Fibroblast of skin of right biceps (primary cell): Measurements from ENCODE around the gene CDH3.
A peak's percentile ranks its signal among the peaks of the same experiment; 100 is the strongest.

ENCODE experiments used
- DNase-seq: peaks from one replicate; pipeline ENCODE4 v3.0.0-alpha.2; 2013

The CDH3 gene

DNA sequence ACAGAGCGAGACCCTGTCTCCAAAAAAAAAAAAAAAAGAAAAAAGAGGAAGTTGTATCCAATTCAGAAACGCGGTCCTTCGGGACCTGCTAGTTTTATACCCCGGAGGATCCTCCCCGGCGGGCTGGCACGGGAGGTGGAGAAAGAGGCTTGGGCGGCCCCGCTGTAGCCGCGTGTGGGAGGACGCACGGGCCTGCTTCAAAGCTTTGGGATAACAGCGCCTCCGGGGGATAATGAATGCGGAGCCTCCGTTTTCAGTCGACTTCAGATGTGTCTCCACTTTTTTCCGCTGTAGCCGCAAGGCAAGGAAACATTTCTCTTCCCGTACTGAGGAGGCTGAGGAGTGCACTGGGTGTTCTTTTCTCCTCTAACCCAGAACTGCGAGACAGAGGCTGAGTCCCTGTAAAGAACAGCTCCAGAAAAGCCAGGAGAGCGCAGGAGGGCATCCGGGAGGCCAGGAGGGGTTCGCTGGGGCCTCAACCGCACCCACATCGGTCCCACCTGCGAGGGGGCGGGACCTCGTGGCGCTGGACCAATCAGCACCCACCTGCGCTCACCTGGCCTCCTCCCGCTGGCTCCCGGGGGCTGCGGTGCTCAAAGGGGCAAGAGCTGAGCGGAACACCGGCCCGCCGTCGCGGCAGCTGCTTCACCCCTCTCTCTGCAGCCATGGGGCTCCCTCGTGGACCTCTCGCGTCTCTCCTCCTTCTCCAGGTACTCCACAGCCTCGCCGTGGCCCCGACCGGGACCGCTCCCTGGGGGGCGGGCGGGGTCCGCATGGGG lies at the start of gene CDH3:
TSS of gene CDH3 (plus strand) at position 596 of the 779 bp plus-strand sequence. CDS start at position 666, 70 bp downstream.
- no peak for DNase-seq

- no peak for DNase-seq
Measured at GRCh38 chr16:68596266-68596665, 48.8 kb upstream of the CDH3 start.

DNA sequence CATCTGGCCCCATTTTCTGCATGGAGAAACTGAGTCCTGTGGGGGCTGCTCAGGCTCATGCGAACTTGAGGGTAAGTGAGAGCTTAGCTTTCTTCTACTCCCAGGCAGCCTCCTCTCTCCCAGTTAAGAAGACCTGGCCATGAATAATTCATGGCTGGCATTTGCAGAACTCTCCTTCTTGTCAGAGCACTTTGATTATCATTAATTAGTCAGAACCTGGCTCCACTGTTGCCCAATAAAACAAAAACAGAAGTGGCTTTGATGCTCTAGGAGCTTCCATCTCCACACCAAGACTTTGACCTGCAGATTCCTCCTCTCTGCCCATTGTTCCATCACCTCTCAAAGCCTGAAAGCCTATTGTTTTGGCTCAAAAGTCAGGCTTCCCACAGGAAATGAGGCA lies 45.5 kb upstream of the CDH3 start:
- no peak for DNase-seq

GRCh38 chr16:68605746-68606145 lies 39.4 kb upstream of the CDH3 start:
- DNase-seq: no peak

DNA sequence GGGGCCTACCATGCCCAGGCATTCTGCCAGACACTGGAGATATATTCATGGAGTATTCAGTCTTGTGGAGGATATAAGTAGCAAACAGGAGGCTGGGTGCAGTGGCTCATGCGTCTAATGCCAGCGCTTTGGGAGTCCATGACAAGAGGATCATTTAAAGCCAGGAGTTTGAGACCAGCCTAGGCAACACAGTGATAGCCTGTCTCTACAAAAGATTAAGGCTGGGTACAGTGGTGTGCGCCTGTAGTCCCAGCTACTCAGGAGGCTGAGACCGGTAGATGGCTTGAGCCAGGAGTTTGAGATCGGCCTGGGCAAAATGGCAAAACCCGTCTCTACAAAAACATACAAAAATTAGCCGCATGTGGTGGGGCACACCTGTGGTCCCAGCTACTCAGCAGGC lies 37.7 kb upstream of the CDH3 start:
- no peak for DNase-seq

- DNase-seq: no peak
Measured at GRCh38 chr16:68608330-68608729, 36.8 kb upstream of the CDH3 start.

DNA sequence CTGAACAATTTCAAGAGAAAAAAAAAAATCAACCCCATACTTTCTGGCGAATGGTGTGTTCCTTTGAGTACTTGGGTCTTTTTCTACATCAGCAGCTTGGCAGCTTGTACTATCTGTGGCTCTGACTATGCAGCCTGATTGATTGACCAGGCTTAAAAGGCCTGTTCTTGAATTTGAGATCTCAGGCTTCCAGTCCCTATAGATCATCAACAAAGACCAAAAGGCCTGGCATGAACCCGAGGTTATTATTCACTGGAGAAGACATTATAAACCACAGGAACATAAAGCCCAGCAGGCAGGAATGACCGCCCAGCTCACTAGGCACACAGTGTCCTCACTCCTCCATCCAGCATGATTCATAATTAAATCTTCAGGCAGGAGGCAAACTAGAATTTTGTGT lies 32.1 kb upstream of the CDH3 start:
- no peak for DNase-seq

GRCh38 chr16:68617734-68618133 lies 27.4 kb upstream of the CDH3 start:
- no peak for DNase-seq

DNA sequence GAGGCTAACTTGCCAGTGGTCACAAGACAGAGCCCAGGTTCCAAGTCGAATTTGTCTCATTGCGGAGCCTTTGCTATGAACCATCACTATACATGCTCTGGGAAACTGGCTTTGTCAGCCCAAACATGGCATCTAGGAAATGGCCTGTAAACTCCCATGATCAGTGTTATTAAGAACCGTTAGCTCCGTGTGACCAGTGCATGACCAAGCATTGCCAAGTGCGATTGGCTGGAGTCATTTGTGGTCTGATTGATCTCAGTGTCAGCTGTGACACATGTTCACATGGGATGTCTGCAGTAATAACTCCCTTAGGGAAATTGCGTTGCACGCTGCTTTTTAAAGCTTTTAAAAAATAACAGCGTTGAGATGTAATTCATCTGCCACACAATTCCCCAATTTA lies 18.6 kb upstream of the CDH3 start:
- DNase-seq: no peak

DNA sequence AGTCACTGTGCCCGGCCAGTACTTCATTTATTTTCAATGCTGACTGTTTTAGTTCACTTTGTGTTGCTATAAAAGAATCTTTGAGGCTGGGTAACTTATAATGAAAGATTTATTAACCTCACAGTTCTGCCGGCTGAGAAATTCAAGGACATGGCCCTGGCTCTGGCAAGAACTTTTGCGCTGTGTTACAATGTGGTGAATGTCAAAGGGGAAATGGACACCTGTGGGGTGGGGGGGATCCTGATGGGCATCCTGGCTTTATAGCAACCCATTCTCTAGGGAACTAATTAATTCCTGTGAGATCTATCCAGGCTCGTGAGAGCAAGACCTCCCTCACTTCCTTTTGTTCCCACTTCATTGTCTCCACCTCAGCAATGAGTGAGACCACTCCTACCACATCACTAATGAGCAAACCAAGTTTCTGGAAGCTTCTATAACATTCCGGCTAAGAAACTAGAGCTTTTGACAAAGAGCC lies 17.1 kb upstream of the CDH3 start:
- peak; percentile 42 for DNase-seq

- DNase-seq: no peak
Measured at GRCh38 chr16:68629351-68629910, 15.7 kb upstream of the CDH3 start.

DNA sequence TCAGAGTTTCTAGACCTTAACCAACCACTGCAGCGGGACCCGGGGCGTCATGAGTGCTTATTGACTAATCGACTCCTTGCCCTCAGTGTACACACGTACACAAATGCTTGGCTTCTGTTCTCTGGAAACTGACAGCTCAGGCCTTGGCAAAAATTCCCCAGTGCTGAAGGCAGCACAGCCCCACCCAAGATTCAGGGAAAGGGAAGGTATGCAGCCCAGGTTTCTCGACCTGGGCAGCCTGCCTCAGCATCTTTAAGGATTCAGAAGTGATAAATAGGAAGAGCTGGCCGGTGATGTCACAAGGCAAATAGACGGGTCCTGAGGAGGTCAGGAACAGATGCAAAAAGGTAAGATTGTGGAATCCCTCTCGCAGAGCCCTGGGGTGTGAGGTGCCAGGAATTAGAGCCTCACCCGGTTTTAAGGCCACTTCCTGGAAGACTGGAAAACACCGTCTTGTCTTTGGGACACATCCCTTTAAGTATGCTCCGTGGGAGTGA lies 9.0 kb upstream of the CDH3 start:
- DNase-seq: no peak

- DNase-seq: peak; percentile 32
Measured at GRCh38 chr16:68636818-68637217, 8.3 kb upstream of the CDH3 start.

GRCh38 chr16:68640972-68641371 lies 4.1 kb upstream of the CDH3 start:
- peak; percentile 41 for DNase-seq

DNA sequence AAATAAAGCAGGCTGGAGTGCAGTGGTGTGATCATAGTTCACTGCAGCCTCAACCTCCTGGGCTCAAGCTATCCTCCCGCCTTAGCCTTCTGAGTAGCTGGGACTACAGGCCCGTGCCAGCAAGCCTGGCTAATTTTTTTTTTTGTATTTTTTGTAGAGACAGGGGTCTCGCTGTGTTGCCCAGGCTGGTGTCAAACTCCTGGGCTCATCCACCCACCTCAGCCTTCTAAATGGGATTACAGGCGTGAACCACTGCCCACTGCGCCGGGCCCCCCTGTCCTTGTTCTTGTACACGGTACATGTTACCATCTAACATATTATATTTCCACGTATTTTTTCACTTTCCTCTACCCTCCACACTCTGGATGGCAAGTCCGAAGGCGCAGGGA lies 3.1 kb upstream of the CDH3 start:
- DNase-seq: no peak

DNA sequence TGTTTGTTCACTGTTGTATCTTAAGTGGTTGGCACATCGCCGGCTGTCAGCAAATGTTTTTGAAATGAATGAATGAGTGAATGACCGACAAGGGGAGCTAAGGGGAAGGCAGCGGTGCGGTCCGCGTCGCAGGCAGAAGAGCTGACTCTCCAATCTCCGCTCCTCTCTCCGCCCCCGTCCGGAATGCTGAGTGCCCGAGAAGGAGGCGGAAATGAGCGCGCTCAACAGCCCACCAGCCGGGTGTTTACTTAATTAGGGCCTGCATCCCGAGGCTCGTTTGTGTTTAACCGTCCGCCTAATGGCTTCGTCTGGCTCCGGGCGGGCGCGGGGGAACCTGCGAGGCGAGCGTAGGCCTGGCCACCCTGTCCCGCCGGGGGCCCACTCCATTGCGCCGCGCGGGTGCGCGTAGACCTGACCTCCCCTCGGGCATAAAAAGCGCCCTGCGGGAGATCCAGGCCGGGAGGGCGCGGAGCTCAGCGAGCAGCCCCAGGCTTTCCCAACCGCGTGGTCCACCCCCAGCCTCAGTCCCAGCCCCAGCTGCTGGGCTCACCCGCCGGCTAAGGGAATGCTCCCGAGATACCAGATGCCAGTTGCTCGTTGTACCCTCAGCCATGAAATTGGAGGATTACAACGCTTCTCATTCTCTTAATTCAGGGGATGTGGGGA lies 2.5 kb upstream of the CDH3 start:
- DNase-seq: peak; percentile 29

DNA sequence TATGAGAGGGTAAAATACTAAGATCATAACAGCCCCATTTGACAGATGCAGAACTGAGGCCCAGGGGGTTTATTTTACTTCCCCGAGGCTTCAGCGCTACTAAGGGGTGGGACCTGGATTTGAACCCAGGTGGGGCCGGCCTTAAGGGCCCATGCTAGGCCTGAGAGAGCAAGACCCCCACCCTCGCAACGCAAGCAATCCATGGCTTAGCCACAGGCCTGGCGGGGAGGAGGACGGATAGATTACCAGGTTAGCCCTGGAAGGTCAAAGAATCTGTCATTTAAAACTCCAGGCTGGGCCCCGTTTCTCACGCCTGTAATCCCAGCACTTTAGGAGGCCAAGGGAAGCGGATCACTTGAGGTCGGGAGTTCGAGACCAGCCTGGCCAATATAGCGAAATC lies 1.9 kb upstream of the CDH3 start:
- DNase-seq: no peak

GRCh38 chr16:68643847-68644246 lies 1.3 kb upstream of the CDH3 start:
- DNase-seq: no peak

DNA sequence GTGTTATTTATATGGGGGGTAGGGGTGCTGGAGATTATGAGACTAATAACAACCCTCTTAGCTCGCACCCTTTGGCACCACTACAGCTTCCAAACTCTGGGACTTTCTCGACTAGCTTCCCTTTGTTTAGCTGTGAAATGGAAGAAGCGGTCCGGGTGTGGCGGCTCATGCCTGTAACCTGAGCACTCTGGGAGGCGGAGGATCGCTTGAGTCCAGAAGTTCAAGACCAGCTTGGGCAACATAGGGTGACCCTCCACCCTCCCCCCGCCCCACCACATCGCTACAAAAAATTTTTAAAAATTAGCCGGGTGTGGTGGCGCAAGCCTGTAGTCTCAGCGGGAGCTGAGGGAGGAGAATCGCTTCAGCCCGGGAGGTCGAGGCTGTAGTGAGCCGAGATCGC lies 814 bp upstream of the CDH3 start:
- DNase-seq: no peak

- no peak for DNase-seq
Measured at GRCh38 chr16:68645494-68646388, 631 bp downstream of the CDH3 start.

DNA sequence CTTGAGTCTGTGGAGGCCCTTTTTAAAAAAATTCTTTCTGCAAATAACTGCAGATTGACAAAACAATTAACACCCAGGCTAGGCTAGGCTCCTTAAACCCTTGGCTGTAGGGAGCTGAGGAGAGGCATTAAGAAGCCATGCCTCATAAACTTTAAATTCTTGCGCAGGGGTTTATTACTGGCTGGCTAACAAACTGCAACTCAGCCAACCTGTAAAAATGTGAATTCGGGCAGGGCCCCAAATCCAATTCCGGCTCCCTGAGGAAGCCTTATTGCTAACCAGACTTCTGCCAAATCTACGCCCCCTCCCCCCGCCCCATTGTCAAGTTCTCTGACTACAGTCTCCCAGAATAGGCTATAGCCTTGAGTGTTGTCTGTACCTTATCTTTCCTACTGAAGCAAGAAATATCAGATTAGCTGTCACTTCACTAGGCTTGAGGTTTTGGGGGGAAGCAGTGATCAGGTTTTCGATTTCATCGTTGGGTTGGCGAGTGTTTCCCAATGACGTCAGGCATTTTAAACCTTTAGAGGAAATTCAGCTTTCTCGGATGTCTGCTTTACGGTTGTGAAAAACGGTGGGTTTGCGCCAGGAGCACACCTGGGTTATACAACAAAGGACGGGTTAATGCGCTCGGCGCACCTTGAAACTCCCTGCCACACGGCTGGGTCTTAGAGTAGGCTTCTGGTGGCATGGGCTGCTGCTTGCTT lies 2.0 kb downstream of the CDH3 start:
- DNase-seq: no peak

DNA sequence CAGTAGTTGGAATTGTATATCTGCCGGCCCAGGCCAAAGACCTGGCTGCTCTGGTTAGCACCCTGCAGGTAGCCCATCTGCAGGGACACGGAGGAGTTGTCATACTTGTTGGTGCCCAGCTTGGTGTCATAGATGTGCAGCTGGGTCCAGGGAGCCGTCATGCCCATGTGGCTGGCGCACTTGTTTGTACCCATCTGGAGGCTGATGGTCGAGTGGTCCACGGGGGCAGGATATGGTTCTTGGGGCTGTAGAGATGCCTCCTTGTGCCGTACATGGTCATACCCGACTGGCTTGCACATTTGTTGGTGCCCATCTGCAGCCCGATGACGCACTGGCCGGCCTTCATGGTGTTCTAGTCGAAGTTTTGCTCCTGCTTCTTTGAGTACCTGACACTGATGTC lies 6.0 kb downstream of the CDH3 start:
- no peak for DNase-seq
